Measurements from ENCODE around the gene AKAP6.
"Not testable (repeated sequence)": the region's sequence is repeated elsewhere in the genome, so short reads cannot be mapped to it uniquely, and the experiment has no call there.

Gene AKAP6

GRCh38 chr14:32726516-32726915 lies 397.4 kb downstream of the AKAP6 start:
- DNase-seq: no peak

DNA sequence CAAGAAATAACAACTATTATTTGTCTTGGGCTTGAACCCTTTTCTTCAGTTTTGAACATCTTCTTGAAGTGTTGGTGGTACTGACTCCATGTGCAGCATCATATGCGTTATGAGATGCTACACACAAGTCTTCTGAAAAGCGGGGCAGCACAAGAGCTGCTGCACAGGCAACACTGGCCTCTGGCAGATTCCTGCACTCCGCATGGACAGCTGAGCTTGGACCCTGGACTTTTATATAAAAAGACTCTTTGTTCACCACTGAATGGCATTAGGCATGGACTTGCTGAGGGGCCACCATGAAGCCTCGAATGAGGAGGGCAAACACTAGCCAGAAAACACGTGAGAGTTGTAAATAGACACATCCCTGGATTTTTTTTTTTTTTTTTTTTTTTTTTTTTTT lies 398.7 kb downstream of the AKAP6 start:
- no peak for DNase-seq

DNA sequence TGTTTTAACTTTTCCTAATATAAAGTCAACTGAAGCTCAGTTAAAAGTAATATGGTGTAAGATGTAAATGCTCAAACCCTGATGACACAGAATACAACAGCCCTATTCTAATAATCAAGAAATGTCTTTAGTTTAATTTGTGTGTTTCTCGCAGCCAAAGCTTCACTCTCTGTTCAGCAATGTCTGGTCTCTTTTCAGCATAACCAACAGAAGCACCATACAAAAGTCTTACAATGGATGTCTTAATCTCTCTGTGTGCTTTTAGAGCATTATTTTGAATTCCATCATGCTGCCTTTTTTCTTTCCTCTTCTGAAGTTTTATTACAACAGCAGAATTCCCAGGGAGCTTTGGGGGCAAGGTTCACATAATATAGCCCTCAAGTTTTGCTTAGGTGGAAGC lies 399.4 kb downstream of the AKAP6 start:
- no peak for DNase-seq

GRCh38 chr14:32728976-32729375 lies 399.9 kb downstream of the AKAP6 start:
- DNase-seq: no peak

GRCh38 chr14:32731249-32731648 lies 402.2 kb downstream of the AKAP6 start:
- no peak for DNase-seq

- no peak for DNase-seq
Measured at GRCh38 chr14:32733015-32733414, 403.9 kb downstream of the AKAP6 start.

DNA sequence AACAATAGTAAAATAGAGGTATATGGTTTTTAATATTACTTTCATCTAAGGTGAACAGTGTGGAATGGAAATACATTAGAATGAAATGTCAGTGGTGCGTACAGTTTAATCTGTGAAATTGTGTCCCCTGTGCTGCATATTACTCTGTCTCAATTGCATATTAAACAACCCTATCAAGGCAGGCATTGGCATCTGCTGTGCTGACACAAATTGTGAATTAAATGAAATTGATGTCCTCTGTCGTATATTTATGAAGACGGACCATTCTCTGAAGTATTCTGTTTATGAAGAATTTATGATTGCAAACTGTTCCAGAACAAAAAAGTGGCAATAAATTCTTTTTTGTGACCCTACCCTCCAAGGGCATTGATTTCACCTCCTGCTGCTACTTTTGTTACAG lies 405.2 kb downstream of the AKAP6 start:
- DNase-seq: no peak

DNA sequence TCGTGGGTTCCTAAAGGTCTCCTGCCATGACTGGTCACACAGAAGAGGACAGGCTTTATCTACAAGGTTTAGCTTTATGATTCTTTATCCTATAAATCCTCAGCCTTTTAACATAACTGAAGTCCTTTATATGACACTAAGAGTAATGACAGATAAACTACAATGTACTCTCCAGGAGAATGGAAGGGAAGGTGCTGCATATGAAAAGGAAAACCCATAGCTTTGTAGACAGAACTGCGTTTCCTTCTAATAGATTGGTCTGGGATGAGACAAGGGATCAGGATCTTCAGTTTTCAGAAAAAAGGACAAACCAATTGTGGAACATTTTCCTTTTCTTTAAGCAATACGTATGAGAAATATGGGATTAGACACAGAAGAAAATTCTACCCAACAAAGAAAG lies 408.5 kb downstream of the AKAP6 start:
- DNase-seq: no peak

GRCh38 chr14:32738206-32738871 lies 409.2 kb downstream of the AKAP6 start:
- no peak for DNase-seq

- DNase-seq: no peak
Measured at GRCh38 chr14:32744811-32745445, 415.8 kb downstream of the AKAP6 start.

- DNase-seq: no peak
Measured at GRCh38 chr14:32754209-32754608, 425.1 kb downstream of the AKAP6 start.

DNA sequence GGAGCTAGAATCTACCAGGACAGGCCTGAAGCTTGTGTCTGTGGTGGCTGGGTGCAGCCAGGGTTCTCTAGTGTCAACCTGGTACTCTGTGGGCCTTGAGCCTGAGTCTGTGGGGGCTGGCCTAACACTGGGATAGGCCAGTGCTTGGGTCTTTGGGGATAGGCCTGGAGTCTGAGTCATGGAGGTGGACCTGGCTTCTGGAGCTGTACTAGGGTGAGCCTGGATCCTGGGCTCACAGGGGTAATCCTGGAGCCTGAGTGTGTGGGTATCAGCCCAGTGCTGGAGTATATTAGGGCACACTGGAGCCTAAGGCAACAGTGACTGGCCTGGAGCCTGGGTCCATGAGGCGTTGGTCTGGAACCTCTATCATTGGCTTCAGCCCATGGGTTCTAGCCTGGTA lies 427.1 kb downstream of the AKAP6 start:
- DNase-seq: no peak

DNA sequence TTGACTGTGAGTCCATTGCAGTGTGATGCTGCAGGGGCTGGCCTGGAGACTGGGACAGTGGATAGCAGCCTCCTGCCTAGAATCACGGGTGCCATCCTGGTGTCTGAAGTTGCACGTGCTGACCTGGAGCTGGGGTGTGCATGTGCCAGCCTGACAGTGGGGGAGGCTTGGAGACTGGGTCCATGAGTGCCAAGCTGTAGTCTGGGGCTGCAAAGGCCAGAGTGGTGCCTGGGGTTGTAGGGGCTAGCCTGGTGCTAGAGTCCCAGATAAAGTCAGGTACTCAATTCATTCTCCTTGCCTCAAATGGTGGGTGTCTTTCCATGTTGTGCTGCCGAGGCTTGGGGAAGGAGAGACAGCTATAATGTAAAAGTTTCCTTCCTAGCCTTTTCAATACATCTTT lies 427.7 kb downstream of the AKAP6 start:
- no peak for DNase-seq

DNA sequence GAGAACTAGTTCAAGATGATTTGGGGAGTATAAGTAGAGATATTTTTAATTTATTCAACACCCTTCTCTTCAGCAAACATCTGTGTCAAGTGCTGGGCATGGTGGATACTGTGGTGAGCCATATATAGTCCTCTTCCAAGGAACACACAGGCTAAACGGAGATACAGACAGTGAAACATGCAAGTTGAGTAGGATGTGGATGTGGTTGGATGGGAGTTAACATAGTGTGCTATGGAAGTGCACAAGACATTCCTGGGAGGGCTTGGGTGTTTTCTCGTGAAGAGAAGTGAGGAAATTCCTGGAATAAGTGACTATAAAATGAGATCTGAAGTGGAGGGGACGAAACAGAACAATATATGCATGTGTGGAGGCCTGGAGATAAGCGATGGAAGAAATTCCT lies 428.5 kb downstream of the AKAP6 start:
- no peak for DNase-seq

- no peak for DNase-seq
Measured at GRCh38 chr14:32761381-32761968, 432.4 kb downstream of the AKAP6 start.

DNA sequence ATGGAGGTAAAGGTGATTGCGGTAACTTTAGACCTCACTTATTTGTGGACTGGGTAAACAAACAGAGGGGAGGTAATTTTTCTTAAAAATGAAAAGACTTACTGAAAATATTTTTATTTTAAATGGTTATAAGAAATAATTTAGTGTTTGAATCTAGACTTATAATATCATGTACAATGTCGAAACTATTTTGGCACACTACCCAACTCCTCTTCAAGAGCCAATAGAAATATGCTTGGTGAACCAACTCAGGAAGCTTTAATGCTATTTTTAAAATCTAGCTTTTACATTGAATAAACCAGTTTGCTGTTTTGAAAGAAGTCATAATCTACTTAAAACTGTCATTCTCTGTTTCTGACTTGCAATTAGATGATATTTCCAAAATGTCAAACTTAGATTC lies 433.8 kb downstream of the AKAP6 start:
- DNase-seq: no peak

- no peak for DNase-seq
Measured at GRCh38 chr14:32763673-32764072, 434.6 kb downstream of the AKAP6 start.

DNA sequence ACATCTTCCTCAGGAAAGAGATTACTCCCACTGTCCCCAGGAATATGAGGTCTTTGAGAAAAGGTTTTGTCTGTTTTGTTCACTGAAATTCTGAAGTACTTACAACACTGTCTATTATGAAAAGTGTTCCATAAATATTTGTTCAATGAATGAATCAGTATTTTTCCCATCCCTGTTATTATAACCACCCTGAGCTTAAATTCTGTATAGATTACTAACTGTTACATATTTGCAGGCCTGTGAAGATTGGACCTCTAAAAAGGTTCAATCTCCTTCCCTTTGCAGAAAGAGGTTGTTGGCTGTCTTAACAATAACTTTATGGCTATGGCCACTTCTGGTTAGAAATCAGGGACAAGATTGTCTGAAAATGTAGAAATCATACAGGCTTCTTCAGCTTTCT lies 435.0 kb downstream of the AKAP6 start:
- no peak for DNase-seq

DNA sequence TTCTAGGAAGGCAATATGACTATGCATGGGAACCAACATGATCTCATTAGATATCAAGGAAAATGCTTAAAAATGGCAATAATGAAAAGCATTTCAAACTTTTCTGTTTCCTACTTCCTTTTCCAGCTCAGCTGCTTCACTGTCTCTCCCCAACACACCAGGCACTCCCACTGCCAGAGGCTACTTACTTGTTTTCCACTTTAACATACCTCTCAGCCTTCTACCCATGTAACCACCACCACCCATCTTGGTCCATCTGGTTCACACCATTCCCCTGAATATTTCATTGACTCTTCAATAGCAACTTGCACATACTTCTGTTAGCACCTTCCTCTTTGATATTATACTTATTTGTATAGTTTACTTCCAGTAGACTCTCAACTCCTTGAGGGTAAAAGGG lies 441.3 kb downstream of the AKAP6 start:
- DNase-seq: no peak

DNA sequence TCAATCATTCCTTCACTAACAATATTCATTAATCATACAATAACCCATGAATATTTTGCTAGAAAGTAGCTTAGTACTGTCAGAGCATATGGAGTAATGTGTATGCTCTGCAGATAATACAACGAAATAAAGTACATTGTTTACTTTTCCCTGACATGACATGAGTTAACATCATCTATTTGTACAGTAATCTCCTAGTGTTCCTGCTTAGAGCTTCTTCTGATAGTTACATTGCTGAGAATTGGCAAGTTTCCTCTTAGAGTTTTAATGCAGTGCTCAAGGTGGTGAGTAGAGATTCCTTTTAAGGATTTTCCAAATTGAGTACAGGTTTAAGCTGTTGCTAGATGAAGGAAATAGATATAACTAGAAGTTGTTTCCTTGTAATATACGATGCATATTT lies 445.1 kb downstream of the AKAP6 start:
- no peak for DNase-seq

GRCh38 chr14:32779840-32780239 lies 450.7 kb downstream of the AKAP6 start:
- no peak for DNase-seq

- no peak for DNase-seq
Measured at GRCh38 chr14:32784405-32784804, 455.3 kb downstream of the AKAP6 start.

DNA sequence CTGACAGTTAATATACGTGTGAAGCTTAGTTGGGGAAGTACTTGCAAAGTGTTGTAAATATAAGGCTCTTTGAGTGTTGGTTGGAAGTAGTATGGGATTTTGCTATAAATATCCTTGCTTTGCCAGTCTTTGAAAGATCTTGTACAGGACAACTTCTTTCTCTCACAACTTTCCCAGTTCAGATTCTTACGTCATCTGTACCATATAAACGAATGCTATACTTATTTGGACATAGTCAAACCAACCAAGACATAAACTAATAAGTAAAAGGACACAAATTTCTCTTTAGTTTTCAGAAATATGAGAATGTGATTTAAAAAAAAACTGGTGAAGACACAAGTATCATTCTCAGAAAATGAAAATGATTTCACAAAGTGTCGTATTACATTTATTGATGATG lies 456.5 kb downstream of the AKAP6 start:
- DNase-seq: no peak

DNA sequence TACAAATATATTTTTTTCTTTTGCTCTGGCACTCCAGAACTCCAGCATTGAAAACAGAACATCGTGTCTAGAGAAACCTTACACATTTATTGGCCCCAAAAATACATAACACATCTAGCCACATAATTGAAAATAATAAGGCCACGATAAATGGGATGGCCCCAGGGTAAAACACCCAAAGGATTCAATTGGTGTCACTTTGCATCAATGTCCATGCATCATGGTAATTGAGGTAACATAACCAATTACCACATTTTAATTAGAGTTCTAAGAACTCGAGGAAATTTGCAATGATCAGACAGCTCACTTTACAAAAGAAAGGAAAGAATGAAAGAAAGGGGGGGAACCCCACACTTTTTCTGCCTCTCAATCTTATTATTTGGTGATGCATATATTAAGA lies 457.8 kb downstream of the AKAP6 start:
- DNase-seq: no peak

GRCh38 chr14:32793033-32793432 lies 463.9 kb downstream of the AKAP6 start:
- not testable (repeated sequence) for DNase-seq
